NB4 (cell line): Measurements from ENCODE around the gene MAJIN.
A peak's percentile ranks its signal among the peaks of the same experiment; 100 is the strongest.

ENCODE experiments used
- DNase-seq: peaks from one replicate; pipeline ENCODE4 v3.0.0; 2010; ENCODE audit warnings: low read depth
- H3K4me3 ChIP-seq: one replicate; pipeline ENCODE4 v1.5.1; 2011; ENCODE audit warnings: mild to moderate bottlenecking, low read depth, low read length, moderate library complexity
- MYC ChIP-seq: IDR thresholded peaks from 2 replicates; pipeline ENCODE4 v1.6.1; 2011; ENCODE audit warnings: low read depth, low read length
- POLR2A ChIP-seq: IDR thresholded peaks from 2 replicates; pipeline ENCODE4 v1.6.1; 2011; ENCODE audit warnings: mild to moderate bottlenecking; ENCODE audit not compliant: insufficient read length; ENCODE audit errors: extremely low read depth
- TF ChIP-seq, protein P1 (sequence below): IDR thresholded peaks from 2 replicates; pipeline ENCODE4 v1.6.1; 2011; ENCODE audit warnings: low read depth, low read length
- TF ChIP-seq, protein P2 (sequence below): IDR thresholded peaks from one replicate; pipeline ENCODE4 v1.5.1; 2012; ENCODE audit warnings: low read depth, low read length

Gene MAJIN, protein sequence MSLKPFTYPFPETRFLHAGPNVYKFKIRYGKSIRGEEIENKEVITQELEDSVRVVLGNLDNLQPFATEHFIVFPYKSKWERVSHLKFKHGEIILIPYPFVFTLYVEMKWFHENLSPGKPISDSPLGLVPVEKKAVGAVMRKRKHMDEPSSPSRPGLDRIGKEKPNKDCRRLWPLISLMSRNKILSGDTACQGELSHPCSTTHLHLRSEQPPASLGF

DNA sequence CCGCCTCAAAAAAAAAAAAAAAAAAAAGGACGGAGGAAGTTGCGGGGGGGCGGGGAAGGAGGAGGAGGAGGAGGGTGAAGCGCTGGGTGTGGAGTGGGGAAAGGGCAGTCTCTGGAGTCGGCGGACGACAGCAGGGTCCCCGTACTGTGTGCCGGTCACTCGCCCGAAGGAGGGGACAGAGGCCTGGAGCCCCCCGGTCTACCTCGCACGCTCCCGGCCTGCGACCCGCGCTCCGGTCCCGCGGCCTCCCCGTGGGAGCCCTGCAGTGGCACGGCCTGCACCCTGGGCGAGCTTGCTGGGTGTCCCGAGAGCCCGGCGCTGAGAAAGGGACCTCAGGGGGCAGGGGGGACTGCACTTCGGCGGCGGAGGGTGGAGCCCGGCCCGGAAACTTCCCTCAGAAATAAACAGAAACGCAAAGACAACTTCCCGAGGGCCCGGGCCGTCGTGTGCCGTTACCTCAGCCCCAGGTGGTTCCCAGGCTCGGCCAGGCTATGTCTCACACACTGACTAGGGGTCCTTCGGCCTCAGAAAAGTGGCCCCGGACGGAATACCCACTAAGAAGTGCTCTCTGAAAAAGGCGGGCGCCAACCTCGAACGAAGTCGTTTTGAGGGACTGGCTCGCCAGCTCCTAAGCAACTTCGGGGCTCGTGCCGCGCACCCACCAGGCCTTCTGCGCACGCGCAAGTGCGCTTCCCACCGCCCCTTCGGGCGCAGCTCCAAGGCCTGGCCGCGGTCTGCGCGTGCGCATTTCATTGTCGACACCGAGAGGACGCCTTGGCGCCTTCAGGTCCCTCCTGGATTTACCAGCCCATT, at the start of gene MAJIN:
MAJIN (minus strand) TSS at position 688 of the 813 bp plus-strand sequence. CDS start 12,703 bp downstream, outside the sequence.
- TF ChIP-seq POLR2A (no peak), MYC (no peak)
- TF ChIP-seq, protein P1, sequence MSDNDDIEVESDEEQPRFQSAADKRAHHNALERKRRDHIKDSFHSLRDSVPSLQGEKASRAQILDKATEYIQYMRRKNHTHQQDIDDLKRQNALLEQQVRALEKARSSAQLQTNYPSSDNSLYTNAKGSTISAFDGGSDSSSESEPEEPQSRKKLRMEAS: no peak
- TF ChIP-seq, protein P2, sequence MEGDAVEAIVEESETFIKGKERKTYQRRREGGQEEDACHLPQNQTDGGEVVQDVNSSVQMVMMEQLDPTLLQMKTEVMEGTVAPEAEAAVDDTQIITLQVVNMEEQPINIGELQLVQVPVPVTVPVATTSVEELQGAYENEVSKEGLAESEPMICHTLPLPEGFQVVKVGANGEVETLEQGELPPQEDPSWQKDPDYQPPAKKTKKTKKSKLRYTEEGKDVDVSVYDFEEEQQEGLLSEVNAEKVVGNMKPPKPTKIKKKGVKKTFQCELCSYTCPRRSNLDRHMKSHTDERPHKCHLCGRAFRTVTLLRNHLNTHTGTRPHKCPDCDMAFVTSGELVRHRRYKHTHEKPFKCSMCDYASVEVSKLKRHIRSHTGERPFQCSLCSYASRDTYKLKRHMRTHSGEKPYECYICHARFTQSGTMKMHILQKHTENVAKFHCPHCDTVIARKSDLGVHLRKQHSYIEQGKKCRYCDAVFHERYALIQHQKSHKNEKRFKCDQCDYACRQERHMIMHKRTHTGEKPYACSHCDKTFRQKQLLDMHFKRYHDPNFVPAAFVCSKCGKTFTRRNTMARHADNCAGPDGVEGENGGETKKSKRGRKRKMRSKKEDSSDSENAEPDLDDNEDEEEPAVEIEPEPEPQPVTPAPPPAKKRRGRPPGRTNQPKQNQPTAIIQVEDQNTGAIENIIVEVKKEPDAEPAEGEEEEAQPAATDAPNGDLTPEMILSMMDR: no peak
- H3K4me3 ChIP-seq: no peak within 1 kb of the TSS
- DNase-seq: no peak

DNA sequence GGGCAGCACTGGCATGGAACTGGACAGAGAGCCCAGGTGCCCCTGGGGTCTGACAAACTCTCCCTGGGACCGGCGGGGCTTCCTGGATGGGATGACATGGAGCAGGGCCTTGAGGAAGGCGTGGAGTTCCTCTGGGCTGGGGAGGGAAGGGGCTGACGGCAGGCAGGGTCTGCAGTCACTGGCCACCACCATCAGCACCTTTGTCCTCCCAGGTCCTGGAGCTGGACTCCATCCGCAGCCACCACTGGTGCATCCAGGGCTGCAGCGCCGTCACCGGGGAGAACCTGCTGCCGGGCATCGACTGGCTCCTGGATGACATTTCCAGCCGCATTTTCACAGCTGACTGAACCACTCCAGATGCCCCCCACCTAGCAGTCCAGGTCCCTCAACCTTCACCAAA, 49.6 kb upstream of the MAJIN start:
- DNase-seq: no peak
- TF ChIP-seq POLR2A (no peak), MYC (no peak)
- TF ChIP-seq, protein P2: no peak

DNA sequence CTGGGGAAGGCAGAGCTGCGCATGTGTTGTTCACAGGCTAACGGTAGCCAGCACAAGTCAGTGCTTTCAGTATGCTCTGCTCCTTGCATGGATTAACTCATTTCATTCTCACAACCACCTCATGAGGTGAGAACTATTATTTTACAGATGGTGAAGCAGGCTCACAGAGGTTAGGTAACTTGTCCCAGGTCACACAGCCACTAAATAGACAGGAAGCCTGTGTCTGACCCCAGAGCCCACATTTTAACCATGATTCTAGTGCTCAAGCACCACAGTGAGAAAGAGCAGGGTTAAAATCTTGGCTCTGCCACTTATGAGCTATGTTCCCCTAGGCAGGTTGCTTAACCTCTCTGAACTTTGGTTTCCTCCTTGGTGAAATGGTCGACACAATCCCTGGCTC, 49.1 kb upstream of the MAJIN start:
- no peak for TF ChIP-seq POLR2A
- no peak for TF ChIP-seq MYC
- TF ChIP-seq, protein P2: no peak
- TF ChIP-seq, protein P1: no peak

More for the DNA sequence above, 49.6 kb upstream of the MAJIN start:
- no peak overlapping the region for H3K4me3 ChIP-seq

DNA sequence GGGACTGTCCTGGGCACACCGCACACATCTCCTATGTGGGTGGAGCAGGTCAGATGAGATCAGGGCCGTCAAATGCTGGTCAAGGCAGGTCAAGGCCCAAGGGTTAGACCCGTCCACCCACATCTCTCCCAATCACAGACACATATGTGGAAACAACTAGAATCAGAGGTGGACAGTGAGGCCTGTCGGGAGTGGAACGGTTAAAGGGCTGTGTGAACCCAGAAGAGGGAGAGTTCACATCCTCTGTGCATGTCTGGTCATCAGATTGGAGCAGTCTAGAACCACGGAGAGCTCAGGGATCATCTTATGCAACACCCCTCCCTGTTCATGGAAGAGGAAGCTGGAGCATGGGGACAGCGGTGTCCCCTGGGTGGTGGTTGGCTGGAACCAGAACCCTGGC, 47.9 kb upstream of the MAJIN start:
- DNase-seq: no peak
- TF ChIP-seq, protein P2: no peak
- no peak for TF ChIP-seq POLR2A
- no peak for TF ChIP-seq MYC
- TF ChIP-seq, protein P1: no peak
- no peak overlapping the region for H3K4me3 ChIP-seq

More for the DNA sequence above, 49.1 kb upstream of the MAJIN start:
- DNase-seq: peak; percentile 43
- no peak overlapping the region for H3K4me3 ChIP-seq

DNA sequence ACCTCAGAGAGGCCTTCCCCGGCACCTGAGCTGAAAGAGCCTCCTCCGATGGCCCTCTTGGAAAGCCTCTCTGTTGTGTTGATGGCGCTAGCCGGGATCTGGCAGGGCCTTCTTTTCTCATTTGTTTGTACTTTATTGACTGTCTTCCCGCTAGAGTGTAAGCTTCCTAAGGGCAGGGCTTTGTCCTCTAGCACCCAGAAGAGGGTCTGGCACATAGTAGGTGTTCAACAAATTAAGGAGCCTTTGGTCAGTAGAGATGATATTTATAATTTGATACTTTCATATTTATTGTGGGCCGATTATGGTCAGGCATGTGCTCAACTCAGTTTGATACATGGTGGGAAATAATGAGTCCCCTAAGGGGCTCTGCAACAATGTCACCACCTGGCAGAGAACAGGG, 46.0 kb upstream of the MAJIN start:
- no peak for TF ChIP-seq POLR2A
- no peak for TF ChIP-seq MYC
- TF ChIP-seq, protein P2: no peak
- TF ChIP-seq, protein P1: no peak
- no peak for DNase-seq
- H3K4me3 ChIP-seq: no peak overlapping the region
